Right forelimb (tissue), 1 donor: ENCODE results near the gene GSTM4.
"Not testable (repeated sequence)": the region's sequence is repeated elsewhere in the genome, so short reads cannot be mapped to it uniquely, and the experiment has no call there.

Experiments used
- DNase-seq: peaks from one replicate; pipeline ENCODE4 v3.0.0-alpha.2; 2018

The GSTM4 gene

GRCh38 chr1:109639841-109640184 lies 16.1 kb upstream of the GSTM4 start:
- no peak for DNase-seq

DNA sequence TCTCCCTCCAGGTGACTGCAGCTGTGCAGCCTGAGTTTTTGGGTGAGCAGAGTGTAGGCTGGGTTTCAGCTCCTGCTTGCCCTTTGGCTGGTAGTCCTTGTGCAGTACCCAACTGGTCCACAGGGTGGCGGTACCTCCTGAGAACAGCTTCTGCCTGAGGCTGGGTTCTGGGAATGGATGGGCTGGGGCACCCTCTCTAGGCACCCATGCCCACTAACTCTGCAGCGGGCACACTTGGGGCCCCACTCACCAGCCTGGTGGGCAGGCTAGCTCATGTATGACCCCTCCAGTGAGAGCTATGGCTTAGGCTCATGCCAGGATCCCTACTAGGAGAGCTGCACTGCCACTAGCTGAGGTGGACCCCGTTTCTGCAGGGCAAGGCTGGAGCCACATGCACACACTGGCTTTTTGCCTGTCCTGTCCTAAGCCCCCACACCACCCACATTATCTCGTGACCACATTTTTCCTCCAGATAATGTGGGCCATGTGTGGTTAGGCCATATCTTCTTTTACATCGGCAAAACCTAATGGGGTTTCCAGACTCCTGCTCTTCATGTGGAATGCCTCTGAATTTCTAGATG lies 15.5 kb upstream of the GSTM4 start:
- peak; percentile 86 for DNase-seq

- no peak for DNase-seq
Observed at GRCh38 chr1:109641078-109641740, 14.7 kb upstream of the GSTM4 start.

DNA sequence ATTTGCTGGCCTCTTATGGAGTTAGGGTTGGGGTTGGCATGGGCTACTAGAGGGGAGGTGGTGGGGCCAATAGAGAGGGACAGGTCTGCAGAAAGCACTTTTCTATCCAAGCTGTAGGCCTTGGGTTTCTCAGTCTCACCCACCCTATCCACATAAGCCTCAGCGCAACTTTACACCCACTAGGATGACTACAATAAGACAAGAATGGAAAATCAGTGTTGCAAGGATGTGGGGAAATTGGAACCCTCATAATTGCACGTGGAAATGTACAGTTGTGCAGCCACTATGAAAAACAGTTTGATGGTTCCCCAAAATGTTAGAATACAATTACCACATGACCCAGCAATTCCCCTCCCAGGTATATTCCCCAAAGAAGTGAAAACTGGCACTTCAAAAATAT lies 14.0 kb upstream of the GSTM4 start:
- DNase-seq = no peak

GRCh38 chr1:109642626-109643025 lies 13.3 kb upstream of the GSTM4 start:
- no peak for DNase-seq

DNA sequence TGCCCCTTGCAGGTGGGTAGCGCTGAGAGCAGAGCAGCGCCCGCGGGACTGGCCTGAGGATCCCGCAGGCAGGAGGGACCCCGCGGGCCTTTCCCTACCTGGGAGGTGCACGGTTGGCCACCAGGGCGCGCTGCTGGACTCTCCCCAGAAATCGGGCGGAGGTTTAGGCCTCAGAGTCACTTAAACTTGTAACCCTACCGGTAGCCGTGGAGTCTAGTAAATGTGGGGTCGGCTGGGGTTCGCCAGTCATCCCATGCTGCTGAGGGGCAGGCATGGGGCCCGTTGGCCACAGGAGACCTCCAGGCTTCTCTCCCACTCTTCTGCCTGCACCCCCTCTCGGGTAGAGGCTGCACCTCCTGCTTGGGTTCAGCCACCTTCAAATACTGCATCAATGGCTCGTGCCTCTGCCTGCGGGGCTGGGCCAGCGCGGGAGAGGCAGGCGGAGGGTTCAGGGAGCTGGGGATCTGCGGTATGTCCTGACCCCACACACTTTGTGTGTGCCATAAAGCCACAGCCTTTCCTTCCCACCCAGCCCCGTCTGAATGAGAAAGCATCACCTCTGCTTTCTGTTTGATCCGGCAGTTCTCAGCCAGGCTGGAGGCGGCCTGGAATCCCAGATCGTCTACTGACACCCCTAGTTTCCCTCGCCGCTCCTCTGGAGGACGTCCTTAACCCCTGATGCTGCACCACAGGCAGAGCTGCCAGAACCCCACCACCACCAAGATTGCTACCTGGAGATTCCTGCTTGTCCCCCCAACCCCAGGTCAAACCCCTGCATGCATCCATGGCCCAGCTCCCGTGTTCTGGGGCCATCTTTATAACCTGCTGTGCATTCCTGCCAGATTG lies 12.3 kb upstream of the GSTM4 start:
- peak; percentile 84 for DNase-seq

DNA sequence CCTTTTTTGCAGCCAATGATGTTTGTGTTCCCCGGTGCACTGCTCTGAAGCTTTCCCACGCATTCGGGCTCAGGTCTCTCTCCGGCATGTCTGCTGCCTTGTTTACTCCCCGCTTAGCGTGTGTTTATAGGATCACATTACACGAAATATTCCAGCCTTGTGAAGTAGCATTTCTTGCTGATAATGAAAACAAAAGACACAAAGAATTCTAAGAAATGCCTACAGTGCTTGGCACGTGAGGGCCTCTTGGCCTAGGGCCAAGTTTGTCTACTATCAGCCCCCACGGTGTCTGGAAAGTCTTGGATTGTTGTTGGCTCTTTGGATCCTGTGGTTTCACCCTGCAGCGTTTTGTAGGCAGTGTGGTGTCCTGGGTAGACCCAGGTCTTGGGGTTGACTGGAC lies 11.2 kb upstream of the GSTM4 start:
- no peak for DNase-seq

DNA sequence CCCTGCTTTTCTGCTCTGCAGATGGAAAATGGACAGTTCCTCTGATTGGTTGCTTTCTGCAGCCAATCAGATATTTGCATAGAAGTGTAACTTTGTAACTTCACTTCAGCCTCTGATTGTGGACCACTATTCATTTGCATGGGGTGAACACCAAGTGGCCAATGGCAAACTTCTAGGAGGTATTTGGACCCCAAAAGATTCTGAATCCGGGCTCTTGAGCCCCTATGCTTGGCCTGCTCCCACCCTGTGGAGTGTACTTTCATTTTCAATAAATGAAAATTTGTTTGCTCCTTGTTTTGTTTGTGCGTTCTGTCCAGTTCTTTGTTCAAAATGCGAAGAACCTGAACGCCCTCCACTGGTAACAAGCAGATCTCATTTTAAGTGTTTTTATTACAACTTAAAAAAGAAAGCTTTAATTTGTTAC lies 6.4 kb upstream of the GSTM4 start:
- peak; percentile 46 for DNase-seq

DNA sequence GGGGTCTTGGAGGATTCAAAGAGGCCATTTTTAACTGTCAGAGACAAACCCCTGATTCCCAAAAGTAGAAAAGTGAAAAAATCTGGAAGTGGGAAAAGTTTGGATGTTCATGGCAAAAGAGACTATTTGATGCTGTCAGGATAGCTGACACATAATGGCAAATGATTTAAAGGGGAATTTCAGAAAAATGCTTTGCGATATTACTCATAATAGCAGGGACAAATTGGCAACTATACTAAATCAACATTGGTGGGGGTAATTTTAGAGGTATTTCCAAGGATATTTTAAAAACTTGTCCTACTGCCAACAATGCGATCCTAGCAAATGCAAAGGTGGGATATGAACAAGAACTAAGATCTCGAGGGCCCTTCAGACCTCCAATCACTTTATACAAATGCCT lies 5.3 kb upstream of the GSTM4 start:
- no peak for DNase-seq

DNA sequence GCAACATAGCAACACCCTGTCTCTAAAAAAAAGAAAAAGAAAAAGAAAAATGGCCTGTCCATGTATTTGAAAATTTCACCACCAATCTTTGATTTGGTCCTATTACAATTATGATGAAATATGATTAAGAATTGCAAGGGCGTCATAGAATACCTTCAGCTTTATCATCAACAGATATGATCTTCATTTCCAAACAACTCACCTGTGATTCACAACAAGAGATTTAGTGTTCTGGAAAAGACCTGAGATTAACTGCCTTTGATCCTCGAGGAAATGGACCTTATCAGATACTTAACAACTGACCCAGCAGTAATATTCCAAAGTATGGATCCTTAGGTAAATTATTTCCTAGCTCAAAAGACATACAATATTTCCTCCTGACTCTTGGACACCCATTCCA lies 3.5 kb upstream of the GSTM4 start:
- DNase-seq = no peak

DNA sequence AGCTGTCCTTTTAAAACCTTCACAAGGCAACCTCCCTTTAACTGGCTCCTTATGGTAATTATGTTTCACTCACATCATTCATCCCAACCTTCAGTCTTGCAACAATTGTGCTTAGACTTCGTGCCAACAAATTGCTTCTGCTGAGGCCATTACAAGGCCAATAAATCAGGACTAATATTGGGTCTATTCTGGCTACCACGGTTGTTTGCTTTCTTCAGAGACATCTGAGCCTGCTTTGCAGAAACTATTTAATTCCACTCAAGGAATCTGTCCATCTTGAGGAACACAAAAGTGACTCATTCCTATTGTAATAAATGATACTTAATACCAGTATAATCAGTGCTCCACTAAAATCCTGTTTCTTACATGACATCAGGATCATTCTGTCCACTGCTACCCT lies 2.6 kb upstream of the GSTM4 start:
- no peak for DNase-seq

DNA sequence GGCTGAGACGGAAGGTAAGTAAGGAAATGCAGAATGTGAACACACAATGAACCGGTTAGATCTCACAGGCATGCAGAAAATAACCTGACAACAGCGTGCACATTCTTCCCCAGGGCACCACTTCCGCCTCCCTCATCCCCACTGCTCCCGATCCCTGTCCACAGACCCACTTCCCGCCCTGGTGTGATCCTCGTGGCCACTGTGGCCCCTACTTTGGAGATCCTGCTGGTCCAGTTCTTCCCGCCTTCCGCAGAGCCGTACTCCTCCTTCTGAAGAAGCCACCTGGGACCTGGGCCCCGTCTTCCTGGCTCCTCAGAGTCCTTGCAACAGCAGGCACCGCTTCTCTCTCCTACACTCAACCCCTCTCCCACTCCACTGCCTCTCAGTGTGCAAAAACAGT lies 1.4 kb upstream of the GSTM4 start:
- no peak for DNase-seq

GRCh38 chr1:109657395-109657794 lies 1.5 kb downstream of the GSTM4 start:
- DNase-seq = no peak

GRCh38 chr1:109657970-109658369 lies 2.1 kb downstream of the GSTM4 start:
- no peak for DNase-seq

DNA sequence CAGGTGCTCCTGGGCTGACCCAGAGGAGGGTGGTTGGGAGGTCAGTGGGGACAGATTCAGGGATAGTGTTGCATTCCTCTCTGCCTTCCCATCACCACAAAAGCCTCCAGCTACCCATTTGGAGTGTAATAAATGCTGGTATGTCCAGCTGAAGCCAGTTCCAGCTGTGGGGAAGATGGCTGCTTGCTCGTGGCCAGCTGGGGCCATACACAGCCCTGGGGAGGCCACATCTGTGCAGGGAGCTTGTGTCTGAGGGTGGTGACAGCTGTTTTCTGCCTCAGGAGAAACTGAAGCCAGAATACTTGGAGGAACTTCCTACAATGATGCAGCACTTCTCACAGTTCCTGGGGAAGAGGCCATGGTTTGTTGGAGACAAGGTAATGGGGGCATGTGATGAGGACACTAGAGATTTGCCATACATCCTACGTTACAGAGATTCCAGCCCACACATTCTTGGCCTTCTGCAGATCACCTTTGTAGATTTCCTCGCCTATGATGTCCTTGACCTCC lies 2.7 kb downstream of the GSTM4 start:
- no peak for DNase-seq

GRCh38 chr1:109659145-109659544 lies 3.2 kb downstream of the GSTM4 start:
- DNase-seq = no peak

DNA sequence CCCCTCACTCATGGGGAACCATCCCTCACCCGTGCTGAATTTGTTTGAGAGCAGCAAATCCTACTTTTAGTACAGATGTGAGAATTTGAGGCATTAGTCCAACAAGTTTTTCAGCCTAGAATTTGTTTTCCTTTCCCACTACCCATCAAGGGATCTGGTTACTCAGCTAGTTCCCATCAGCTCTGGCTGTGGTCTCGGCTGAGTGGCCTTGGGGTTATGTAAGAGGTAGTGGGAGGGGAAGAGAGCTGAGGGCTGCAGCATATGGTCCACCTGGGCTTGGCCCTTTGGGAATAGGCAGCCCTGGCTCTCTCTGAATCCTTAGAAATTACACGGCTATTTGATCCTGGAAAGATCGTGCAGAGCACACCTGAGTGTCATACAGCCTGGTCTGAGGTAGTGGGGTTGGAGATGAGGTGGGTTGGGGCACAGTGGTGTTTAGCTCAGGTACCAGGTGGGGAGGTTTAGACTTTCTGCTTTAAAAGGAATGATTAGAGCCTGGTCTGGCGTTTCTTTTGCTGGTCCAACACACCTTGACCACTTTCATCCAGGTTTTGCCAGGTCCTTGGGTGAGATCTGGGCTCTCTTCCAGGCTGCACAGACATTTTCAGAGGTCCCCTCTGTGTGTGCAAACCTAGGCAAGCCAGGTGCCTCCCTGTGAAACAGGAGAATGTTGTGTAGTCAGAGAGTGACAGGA lies 4.2 kb downstream of the GSTM4 start:
- no peak for DNase-seq

- not testable (repeated sequence) for DNase-seq
Observed at GRCh38 chr1:109660691-109661026, 4.8 kb downstream of the GSTM4 start.

DNA sequence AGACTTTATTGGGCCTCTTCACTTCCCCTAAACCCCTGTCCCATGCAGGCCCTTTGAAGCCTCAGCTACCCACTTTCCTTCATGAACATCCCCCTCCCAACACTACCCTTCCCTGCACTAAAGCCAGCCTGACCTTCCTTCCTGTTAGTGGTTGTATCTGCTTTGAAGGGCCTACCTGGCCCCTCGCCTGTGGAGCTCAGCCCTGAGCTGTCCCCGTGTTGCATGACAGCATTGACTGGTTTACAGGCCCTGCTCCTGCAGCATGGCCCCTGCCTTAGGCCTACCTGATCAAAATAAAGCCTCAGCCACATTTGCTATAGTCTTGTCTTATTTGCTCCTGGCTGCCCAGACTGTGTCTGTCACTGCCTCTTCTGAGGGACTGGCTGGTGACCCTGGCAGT lies 5.5 kb downstream of the GSTM4 start:
- no peak for DNase-seq

- DNase-seq = no peak
Observed at GRCh38 chr1:109664671-109665070, 8.8 kb downstream of the GSTM4 start.

- peak; percentile 95 for DNase-seq
Observed at GRCh38 chr1:109667452-109668122, 11.7 kb downstream of the GSTM4 start, which contains the start of gene GSTM2. TSS of gene GSTM2 (plus strand) at chr1:109668057. CDS start at chr1:109668116, 59 bp downstream.

DNA sequence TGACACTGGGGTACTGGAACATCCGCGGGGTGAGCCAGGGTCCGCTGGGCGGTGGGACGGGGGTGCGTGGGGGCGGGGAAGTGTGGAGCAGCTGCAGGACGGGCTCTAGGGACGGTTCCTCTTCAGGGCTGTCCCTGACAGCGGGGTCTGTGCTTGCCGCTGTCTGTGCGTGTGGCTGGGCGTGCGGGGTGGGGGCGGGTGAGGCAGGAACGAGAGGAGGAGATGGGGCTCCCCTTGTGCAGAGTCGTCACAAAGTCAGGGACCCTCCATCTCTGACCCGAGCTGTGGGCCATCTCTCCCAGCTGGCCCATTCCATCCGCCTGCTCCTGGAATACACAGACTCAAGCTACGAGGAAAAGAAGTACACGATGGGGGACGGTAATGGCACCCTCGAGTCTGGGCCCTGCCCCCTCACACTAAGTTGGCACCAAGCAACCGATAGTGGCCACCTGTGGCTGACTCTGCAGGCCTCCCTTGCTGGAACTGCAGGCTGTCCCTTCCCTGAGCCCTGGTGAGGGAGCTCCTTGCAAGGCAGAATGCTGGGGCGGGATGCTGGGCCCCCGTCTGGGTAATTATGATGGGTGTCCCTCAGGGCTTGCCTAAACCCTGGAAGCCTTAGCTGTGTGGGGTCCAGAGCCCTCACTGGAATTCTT lies 12.3 kb downstream of the GSTM4 start:
- DNase-seq = no peak
